Small intestine (tissue), 7 donors: Measurements from ENCODE around the gene FGF5. TPM values are rescaled to one million over a fixed set of nuclear protein-coding genes. Genes with fewer than 3 reads are reported as not detected.

Source experiments
- DNase-seq, 2 donors: peaks; one replicate each; pipeline versions ENCODE4 v3.0.0 to v3.0.0-alpha.2; 2013
- FAIRE-seq: peaks from 2 replicates; lab custom pipeline; 2012; peaks lifted over from hg19 to GRCh38; lab: Jason Lieb, UNC
- H3K27ac ChIP-seq, 3 donors: one replicate each; pipeline ENCODE4 v1.5.1; 2013; ENCODE audit warnings: low read length in 2 of 3, mild to moderate bottlenecking in 2 of 3, control low read depth in 1 of 3, inconsistent platforms in 1 of 3, low read depth in 1 of 3, moderate library complexity in 1 of 3
- H3K27me3 ChIP-seq, 3 donors: one replicate each; pipeline ENCODE4 v1.6.1; 2013; ENCODE audit warnings: low read length in 3 of 3, inconsistent platforms in 1 of 3; ENCODE audit not compliant: control insufficient read depth in 3 of 3, insufficient read depth in 3 of 3
- H3K36me3 ChIP-seq, 3 donors: one replicate each; pipeline ENCODE4 v1.6.1; 2013; ENCODE audit warnings: low read length in 3 of 3, inconsistent platforms in 1 of 3, low read depth in 1 of 3, mild to moderate bottlenecking in 1 of 3, moderate library complexity in 1 of 3; ENCODE audit not compliant: control insufficient read depth in 3 of 3, insufficient read depth in 2 of 3
- H3K4me1 ChIP-seq, 3 donors: one replicate each; pipeline ENCODE4 v1.6.1; 2013; ENCODE audit warnings: low read length in 2 of 3, inconsistent platforms in 1 of 3, low read depth in 1 of 3, mild to moderate bottlenecking in 1 of 3, moderate library complexity in 1 of 3; ENCODE audit not compliant: control insufficient read depth in 3 of 3, insufficient read depth in 2 of 3
- H3K4me3 ChIP-seq, 3 donors: one replicate each; pipeline ENCODE4 v1.5.1; 2013; ENCODE audit warnings: low read length in 3 of 3, control low read depth in 1 of 3, inconsistent platforms in 1 of 3, low read depth in 1 of 3, mild to moderate bottlenecking in 1 of 3, moderate library complexity in 1 of 3
- H3K9me3 ChIP-seq, 2 donors: one replicate each; pipeline ENCODE4 v1.6.1; 2013; ENCODE audit warnings: low read depth in 1 of 2, low read length in 1 of 2; ENCODE audit not compliant: control insufficient read depth in 2 of 2, insufficient read depth in 1 of 2
- WGBS, 3 donors: extraction: QIAGEN DNeasy Blood & Tissue Kit; methylation state at CpG; one replicate each; pipeline ENCODE4 v1.1.7; 2013; 5-methylcytosine and 5-hydroxymethylcytosine counted together
- polyA plus RNA-seq, 4 donors: library from polyadenylated mRNA; stranded (reverse) in 3 of 4; unstranded in 1 of 4; fragments of 200-250 nt in 3 of 4; fragments of 120-200 nt in 1 of 4; gene quantifications; one replicate each; pipeline versions ENCODE4 v1.2.1 to v1.2.3, GENCODE V29; 2013
- donor health status: healthy with polysubstance abuse.
- donor health status: control.
- donor health status: control.
- donor health status: Bipolar disorder and iron deficiency.
- donor health status: healthy.

Gene FGF5
- polyA plus RNA-seq, 4 donors = 0.01 to 0.10 TPM; not detected in 2

DNA sequence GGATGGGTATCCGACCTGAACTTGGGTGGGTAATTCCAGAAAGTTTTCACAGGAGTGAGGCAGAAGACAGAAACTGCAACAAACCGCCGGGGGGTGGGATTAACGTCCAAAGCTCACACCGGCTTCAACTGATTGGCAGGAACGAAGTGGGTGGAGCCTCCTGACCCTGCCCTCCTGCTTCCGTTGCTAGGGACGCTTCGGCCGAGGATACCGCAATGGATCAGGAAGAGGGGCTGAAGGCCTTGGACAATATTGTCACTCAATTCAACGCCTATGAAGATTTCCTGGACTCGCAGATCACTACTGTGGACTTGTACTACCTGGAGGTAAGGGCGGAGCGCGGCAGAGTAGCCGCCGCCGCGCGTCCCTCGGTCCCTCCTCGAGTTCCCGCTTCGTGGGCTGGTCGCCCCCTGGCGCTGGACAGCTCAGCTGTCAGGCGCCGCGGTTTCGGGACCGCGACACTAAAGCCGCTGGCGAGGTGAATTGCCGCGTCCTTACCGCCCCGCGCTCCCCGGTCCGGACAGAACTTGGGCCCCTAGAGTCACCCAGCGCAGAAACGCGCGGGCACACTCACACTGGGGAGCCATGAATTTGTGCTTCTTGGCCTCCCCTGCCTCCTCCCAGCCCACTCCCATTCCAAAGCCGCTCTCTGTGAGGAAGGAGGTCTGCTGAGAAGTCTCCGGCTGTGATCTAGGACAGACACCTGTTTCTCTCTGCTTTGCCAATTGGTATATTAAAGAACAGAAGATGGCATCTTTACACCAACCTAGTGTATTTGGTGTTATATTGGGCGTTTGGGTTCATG, 69.3 kb downstream of the FGF5 start, which contains the start of gene CFAP299:
Gene CFAP299 (plus strand): TSS at position 177 of the 805 bp plus-strand sequence.
- Histone ChIP-seq H3K27me3 (peaks cover 0 to 31% (median 5%) of the 10 kb centered on the region in 3 donors), H3K27ac (no peak within 1 kb of the TSS)

DNA sequence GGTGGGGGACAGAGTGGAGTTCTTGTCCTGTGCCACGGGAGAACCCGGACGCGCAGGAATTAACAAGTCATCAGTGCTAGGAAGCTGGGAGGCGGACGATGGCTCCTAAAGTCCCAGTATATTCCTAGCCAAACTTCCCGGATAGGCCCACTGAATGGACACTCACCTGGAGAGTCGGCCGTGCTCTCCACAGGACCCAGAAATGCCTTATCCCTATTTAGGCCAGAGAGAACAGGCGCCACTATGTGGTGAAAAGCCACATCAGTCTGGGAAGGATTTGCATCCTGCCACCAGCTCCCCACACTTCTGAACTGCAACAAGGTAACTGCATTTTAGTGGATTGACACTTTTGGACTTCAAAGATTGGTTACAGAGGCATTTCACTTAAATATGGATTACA, 70.1 kb downstream of the FGF5 start:
- Histone ChIP-seq H3K9me3 (peaks cover 0 to 4% of the 10 kb centered on the region in 2 donors), H3K27ac (no peak overlapping the region), H3K36me3 (no peaks in the 10 kb centered on the region), H3K4me1 (peaks cover 0 to 5% (median 0%) of the 10 kb centered on the region in 3 donors), H3K27me3 (peaks cover 0 to 31% (median 5%) of the 10 kb centered on the region in 3 donors), H3K4me3 (peak overlapping the region in 1 of 3 donors; percentile 80)
- DNase-seq = peak; percentile 21 to 43
- WGBS, 3 donors = 5 to 24% (median 12%) methylated on average over 10 of the region's 10 CpGs
- no peak for FAIRE-seq

More for the DNA sequence above, 69.3 kb downstream of the FGF5 start, which contains the start of gene CFAP299:
- 0 to 2% (median 1%) methylated on average over 49 of the region's 49 CpGs for WGBS, 3 donors
- no peaks in the 10 kb centered on the region for H3K9me3 ChIP-seq
- DNase-seq = peak; percentile 90 to 95
- FAIRE-seq = no peak
- H3K4me3 ChIP-seq = peak within 1 kb of the TSS; percentile 37 to 80 (median 52)
- no peaks in the 10 kb centered on the region for H3K36me3 ChIP-seq
- H3K4me1 ChIP-seq = peaks cover 0 to 5% (median 0%) of the 10 kb centered on the region in 3 donors

DNA sequence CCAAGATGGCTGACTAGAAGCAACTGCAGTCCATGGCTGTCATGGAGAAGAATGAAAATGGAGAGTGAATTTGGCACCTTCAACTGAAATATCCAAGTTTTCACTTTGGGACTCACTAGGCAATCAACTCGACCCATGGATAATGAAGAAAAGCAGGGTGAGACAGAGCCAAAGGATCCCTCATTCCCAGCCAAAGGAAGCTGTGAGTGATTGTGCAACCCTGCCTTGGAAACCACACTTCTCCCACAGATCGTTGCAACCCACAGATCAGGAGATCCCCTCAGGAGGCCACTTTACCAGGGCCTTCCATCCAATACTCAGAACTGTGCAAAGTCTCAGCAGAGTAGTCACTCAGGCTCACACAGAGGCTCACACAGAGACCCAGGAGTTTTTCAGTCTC, 73.6 kb downstream of the FGF5 start:
- 42 to 55% (median 55%) methylated on average over 2 of the region's 2 CpGs for WGBS, 3 donors

More for the DNA sequence above, 73.6 kb downstream of the FGF5 start:
- DNase-seq (no peak), FAIRE-seq (no peak)
- Histone ChIP-seq H3K9me3 (peaks cover 0 to 4% of the 10 kb centered on the region in 2 donors), H3K4me3 (no peak overlapping the region), H3K27me3 (peaks cover 0 to 16% (median 3%) of the 10 kb centered on the region in 3 donors), H3K4me1 (peaks cover 0 to 5% (median 0%) of the 10 kb centered on the region in 3 donors), H3K27ac (no peak overlapping the region), H3K36me3 (no peaks in the 10 kb centered on the region)

Other genes starting within 250 kb of the FGF5 start
- gene ANTXR2, start 193.4 kb upstream of the FGF5 start, polyA plus RNA-seq = 10 to 100 TPM in 2 of 4 donors, 1 to 10 TPM in 2; 3.6 to 41.7 (median 10.5) TPM
- gene PRDM8, start 69.2 kb upstream of the FGF5 start, polyA plus RNA-seq = 1 to 10 TPM in 1 of 4 donors, under 1 TPM in 2, not detected in 1; 0.27 to 2.0 (median 0.90) TPM
- not detected for gene CFAP299, start 69.1 kb downstream of the FGF5 start, polyA plus RNA-seq